ENCODE results near the gene EXOC8.

Gene EXOC8

GRCh38 chr1:231359113-231359512 lies 21.5 kb upstream of the EXOC8 start:
- Histone ChIP-seq H3K4me3 (ENCODE audit: low read length) (no peak overlapping the region), H3K9me3 (ENCODE audit: insufficient read depth, low read length) (no peaks in the 10 kb centered on the region), H3K4me2 (ENCODE audit: low read length) (no peak overlapping the region), H3K79me2 (ENCODE audit: low read length) (no peaks in the 10 kb centered on the region), H3K4me1 (ENCODE audit: low read length) (peaks cover 4% of the 10 kb centered on the region; the same call in 1 of the 2 replicates), H3K27me3 (ENCODE audit: low read depth, low read length) (no peaks in the 10 kb centered on the region), H4K20me1 (ENCODE audit: insufficient read depth, low read length) (peaks cover 14% of the 10 kb centered on the region), H3K9ac (ENCODE audit: low read length) (no peak overlapping the region), H2AFZ (ENCODE audit: low read depth, low read length) (no peak overlapping the region), H3K27ac (ENCODE audit: low read length) (no peak overlapping the region), H3K36me3 (replicated peaks; ENCODE audit: low read depth, low read length) (peaks cover 13% of the 10 kb centered on the region)
- TF ChIP-seq CTCF (IDR thresholded peaks at IDR 0.05; ENCODE audit: low read depth, low read length) (no peak), EZH2phosphoT487 (IDR thresholded peaks at IDR 0.05; ENCODE audit: low read depth) (no peak)

DNA sequence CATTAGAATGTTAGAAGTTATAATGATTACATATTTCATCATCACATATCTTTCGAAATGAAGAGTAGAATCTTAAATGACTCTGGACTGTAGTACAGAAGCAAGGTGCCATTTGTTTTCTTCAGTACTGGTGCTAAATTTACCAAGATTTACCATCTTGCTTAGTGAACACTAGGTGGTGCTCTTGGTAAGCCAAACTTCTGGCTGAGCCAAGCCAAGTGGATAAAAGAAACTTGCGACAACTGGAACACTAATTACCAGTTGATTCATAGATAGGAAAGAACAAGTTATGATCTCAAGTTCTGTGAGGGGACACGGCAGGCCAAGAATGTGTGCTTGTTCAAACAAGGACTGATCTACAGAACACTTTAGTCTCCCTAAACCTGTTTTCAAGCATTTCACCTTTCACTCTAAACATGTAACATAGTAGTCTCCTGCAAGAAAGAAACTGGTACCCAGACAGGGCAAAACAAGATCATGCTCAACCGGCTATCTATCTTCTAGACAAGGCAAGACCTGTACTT lies 20.2 kb upstream of the EXOC8 start:
- H3K27ac ChIP-seq (ENCODE audit: low read length): 0 out of 2 replicates have a peak overlapping the region, but pooled peaks have one; percentile 1
- peaks cover 4% of the 10 kb centered on the region; the same call in 1 of the 2 replicates for H3K4me1 ChIP-seq (ENCODE audit: low read length)
- H3K36me3 ChIP-seq (replicated peaks; ENCODE audit: low read depth, low read length): peaks cover 7% of the 10 kb centered on the region
- no peaks in the 10 kb centered on the region for H3K9me3 ChIP-seq (ENCODE audit: insufficient read depth, low read length)
- H3K79me2 ChIP-seq (ENCODE audit: low read length): no peaks in the 10 kb centered on the region
- peak; percentile 93 for TF ChIP-seq CTCF (IDR thresholded peaks at IDR 0.05; ENCODE audit: low read depth, low read length)
- TF ChIP-seq EZH2phosphoT487 (IDR thresholded peaks at IDR 0.05; ENCODE audit: low read depth): no peak
- no peaks in the 10 kb centered on the region for H3K27me3 ChIP-seq (ENCODE audit: low read depth, low read length)
- H3K4me2 ChIP-seq (ENCODE audit: low read length): no peak overlapping the region
- H2AFZ ChIP-seq (ENCODE audit: low read depth, low read length): no peak overlapping the region
- no peak overlapping the region for H3K9ac ChIP-seq (ENCODE audit: low read length)
- no peak overlapping the region for H3K4me3 ChIP-seq (ENCODE audit: low read length)
- H4K20me1 ChIP-seq (ENCODE audit: insufficient read depth, low read length): peaks cover 7% of the 10 kb centered on the region; the same call in 1 of the 2 replicates

DNA sequence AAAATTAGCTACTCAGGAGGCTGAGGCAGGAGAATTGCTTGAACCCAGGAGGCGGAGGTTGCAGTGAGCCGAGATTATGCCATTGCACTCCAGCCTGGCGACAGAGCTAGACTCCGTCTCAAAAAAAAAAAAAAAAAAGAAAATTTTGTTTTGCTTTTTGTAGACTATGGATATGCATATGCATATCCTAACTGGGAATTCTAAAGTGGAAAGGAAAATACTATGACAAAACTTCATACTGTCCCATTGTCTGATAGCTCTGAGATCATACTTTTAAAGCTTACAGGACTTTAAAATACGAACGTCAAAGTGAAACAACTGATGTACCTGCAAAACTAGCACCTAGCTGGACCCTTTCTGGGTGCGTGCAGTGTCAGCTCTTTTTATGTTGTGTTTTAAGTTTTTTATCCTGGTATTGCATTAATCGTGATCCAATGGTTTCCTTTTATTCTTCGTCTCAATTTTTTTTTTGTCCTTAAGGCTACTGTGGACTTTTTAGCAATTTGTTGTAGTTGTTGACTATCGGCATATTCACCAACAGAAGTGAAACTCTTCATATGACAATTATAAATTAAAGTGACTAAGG lies 19.6 kb upstream of the EXOC8 start:
- no peak overlapping the region for H3K9ac ChIP-seq (ENCODE audit: low read length)
- H3K27me3 ChIP-seq (ENCODE audit: low read depth, low read length): no peaks in the 10 kb centered on the region
- no peak overlapping the region for H2AFZ ChIP-seq (ENCODE audit: low read depth, low read length)
- H3K4me3 ChIP-seq (ENCODE audit: low read length): no peak overlapping the region
- peaks cover 4% of the 10 kb centered on the region; the same call in 1 of the 2 replicates for H3K4me1 ChIP-seq (ENCODE audit: low read length)
- no peaks in the 10 kb centered on the region for H3K79me2 ChIP-seq (ENCODE audit: low read length)
- H4K20me1 ChIP-seq (ENCODE audit: insufficient read depth, low read length): peaks cover 7% of the 10 kb centered on the region; the same call in 1 of the 2 replicates
- peaks cover 13% of the 10 kb centered on the region for H3K36me3 ChIP-seq (replicated peaks; ENCODE audit: low read depth, low read length)
- no peaks in the 10 kb centered on the region for H3K9me3 ChIP-seq (ENCODE audit: insufficient read depth, low read length)
- H3K4me2 ChIP-seq (ENCODE audit: low read length): no peak overlapping the region
- TF ChIP-seq EZH2phosphoT487 (IDR thresholded peaks at IDR 0.05; ENCODE audit: low read depth): no peak
- no peak for TF ChIP-seq CTCF (IDR thresholded peaks at IDR 0.05; ENCODE audit: low read depth, low read length)
- H3K27ac ChIP-seq (ENCODE audit: low read length): no peak overlapping the region

DNA sequence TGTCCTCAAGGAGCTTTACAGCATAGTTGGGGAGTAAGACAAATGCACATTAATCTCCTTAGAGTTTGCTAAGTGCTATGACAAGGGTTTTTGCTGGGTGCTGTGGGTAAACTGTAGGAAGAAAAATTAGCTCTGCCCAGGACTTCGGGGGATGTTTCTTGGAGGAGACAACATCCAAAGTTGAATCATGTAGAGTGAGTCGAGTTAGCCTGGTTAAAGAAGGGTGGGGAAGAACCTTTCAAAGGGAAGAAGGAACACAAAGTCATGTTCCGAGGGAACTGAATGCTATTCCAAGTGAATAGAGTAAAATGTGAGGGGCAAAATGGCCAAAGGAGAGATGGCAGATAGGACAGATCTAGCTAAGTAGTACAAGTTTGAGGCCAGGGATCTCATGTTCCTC lies 17.5 kb upstream of the EXOC8 start:
- Histone ChIP-seq H3K9me3 (ENCODE audit: insufficient read depth, low read length) (no peaks in the 10 kb centered on the region), H3K79me2 (ENCODE audit: low read length) (no peaks in the 10 kb centered on the region), H3K36me3 (replicated peaks; ENCODE audit: low read depth, low read length) (peaks cover 18% of the 10 kb centered on the region), H3K4me1 (ENCODE audit: low read length) (peaks cover 4% of the 10 kb centered on the region; the same call in 1 of the 2 replicates), H3K9ac (ENCODE audit: low read length) (no peak overlapping the region), H3K4me3 (ENCODE audit: low read length) (no peak overlapping the region), H3K27ac (ENCODE audit: low read length) (no peak overlapping the region), H3K27me3 (ENCODE audit: low read depth, low read length) (no peaks in the 10 kb centered on the region), H4K20me1 (ENCODE audit: insufficient read depth, low read length) (peaks cover 7% of the 10 kb centered on the region; the same call in 1 of the 2 replicates), H3K4me2 (ENCODE audit: low read length) (no peak overlapping the region), H2AFZ (ENCODE audit: low read depth, low read length) (no peak overlapping the region)
- TF ChIP-seq CTCF (IDR thresholded peaks at IDR 0.05; ENCODE audit: low read depth, low read length) (no peak), EZH2phosphoT487 (IDR thresholded peaks at IDR 0.05; ENCODE audit: low read depth) (no peak)

Measured in OCI-LY3 (cell line).